Bronchial smooth muscle cell (primary cell): ENCODE results near the gene XYLB. TPM values are rescaled to one million over a fixed set of nuclear protein-coding genes. Genes with fewer than 3 reads are reported as not detected.

Experiments
- total RNA-seq: library from RNA; depleted of rRNA; stranded (reverse); fragments of >200 nt; gene quantifications from 2 replicates; pipeline ENCODE4 v1.2.1, GENCODE V29; 2014

The XYLB gene
- total RNA-seq: 3.6 and 5.8 TPM in 2 replicates

DNA sequence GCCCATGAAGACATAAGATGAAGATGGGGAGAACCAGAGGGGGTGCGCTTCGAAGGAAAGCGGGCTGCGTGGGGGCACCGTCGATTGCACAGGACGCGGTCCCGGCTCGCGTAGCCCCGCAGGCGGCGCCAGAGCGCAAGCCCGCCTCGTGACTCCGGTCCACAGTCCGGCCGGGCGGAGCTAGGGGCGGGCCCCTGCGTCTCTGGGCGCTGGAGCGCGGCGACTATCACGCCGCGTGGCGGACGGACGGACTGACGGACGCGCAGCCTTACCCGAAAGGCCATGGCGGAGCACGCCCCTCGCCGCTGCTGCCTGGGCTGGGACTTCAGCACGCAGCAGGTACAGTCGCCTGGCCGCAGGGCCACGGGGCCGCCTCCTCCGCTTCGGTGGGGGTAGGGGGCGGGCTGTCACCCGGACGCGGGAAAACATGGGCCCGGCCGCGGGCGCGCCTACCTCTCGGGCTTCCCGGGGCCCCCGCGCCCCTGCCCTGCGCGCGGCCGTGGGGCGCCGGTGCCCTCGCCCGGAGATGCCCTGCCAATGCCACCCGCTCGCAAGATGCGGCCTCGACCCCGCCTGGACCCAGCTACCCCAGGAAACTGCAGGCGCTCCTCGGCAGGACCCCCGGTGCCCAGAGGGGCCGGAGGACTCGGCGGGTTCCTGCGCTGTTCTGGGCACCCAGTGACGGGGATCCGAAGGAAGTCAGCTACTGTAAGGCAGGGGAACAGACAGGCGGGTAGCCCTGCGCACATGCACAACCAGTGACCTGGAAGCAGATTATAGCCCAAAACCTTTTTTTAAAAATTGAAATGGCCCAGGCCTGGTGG is at the start of gene XYLB:
TSS of gene XYLB (plus strand) at position 199 of the 824 bp plus-strand sequence. CDS start at position 283, 84 bp downstream.

DNA sequence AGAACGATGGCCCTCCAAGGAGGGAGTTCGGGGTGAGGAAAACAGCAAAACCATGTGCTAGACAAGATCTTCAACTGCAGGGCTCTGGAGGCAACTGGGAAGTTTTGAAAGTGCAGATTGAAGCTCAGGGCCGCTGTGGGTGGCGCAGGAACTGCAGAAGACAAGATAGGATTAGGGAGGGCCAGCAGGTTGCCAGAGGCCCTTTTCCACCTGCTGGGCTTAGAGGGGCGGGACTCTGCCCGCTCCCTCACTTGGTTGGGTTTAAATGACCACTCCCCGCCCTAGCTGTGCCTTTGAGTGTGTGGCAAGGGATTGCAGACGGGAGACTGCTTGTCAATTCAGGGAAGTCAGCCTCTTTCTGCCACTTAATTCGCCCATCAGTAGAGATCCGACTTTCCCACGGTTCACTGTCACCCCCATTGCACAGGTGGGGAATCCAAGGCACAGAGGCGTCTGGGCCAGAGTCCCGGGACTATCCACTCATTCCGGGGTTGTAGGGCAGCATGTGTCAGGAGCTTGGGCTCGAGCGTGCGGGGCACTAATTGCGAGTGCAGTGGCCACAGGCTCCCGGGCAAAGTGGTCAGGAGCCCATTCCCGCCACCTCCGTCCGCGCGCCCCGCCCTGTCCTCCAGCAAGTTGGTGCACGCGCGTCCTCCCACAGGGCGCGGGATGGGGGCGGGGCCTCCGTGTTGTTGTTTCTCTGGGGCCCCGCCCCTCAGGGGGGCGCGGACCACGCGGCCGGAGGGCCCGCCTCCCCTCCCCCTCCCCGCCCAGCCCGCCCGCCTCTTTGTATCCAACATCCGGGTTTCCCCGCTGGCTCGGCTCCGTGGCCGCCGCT is 106.7 kb downstream of the XYLB start, which contains the start of gene ACVR2B:
TSS of gene ACVR2B (plus strand) at position 816 of the 838 bp plus-strand sequence. CDS start 433 bp downstream, outside the sequence.

Other genes starting within 250 kb of the XYLB start
- gene ACAA1, start 209.7 kb upstream of the XYLB start, total RNA-seq: 54.1 and 66.0 TPM in 2 replicates
- gene MYD88, start 208.1 kb upstream of the XYLB start, total RNA-seq: 7.5 and 8.8 TPM in 2 replicates
- gene OXSR1, start 181.2 kb upstream of the XYLB start, total RNA-seq: 13.1 and 18.4 TPM in 2 replicates
- under 0.01 and 0.09 TPM in 2 replicates for gene SLC22A13, start 81.0 kb upstream of the XYLB start, total RNA-seq
- under 0.01 and 0.17 TPM in 2 replicates for gene SLC22A14, start 64.5 kb upstream of the XYLB start, total RNA-seq
- gene ACVR2B, start 107.1 kb downstream of the XYLB start, total RNA-seq: 0.95 and 1.7 TPM in 2 replicates
- 5.9 and 7.6 TPM in 2 replicates for gene EXOG, start 149.6 kb downstream of the XYLB start, total RNA-seq